NB4 (cell line): ENCODE data around the gene FAM120B.

Experiments
- MYC ChIP-seq: IDR thresholded peaks from 2 replicates; pipeline ENCODE4 v1.6.1; 2011; ENCODE audit warnings: low read depth, low read length
- POLR2A ChIP-seq: IDR thresholded peaks from 2 replicates; pipeline ENCODE4 v1.6.1; 2011; ENCODE audit warnings: mild to moderate bottlenecking; ENCODE audit not compliant: insufficient read length; ENCODE audit errors: extremely low read depth
- TF ChIP-seq, protein P1 (sequence below): IDR thresholded peaks from one replicate; pipeline ENCODE4 v1.5.1; 2012; ENCODE audit warnings: low read depth, low read length
- TF ChIP-seq, protein P2 (sequence below): IDR thresholded peaks from 2 replicates; pipeline ENCODE4 v1.6.1; 2011; ENCODE audit warnings: low read depth, low read length

DNA sequence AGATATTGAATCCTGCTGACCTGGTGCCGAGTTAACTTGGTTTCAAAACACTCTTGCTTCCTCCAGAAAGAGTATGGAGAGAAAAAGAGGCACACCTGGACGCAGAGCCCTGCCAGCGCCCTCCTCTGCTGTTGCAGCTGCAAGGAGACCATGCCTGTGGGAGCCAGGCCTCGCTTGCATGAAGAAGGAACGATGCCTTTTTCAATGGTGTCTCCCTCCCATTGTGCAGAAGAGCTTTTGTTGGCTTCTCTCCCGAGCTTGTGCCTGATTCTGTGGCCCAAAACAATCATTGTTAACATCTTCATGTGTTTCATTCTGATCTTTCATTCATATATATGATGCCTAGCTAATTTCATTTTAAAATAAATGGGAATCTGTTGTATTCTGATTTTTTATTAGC, 98.1 kb downstream of the FAM120B start:
- TF ChIP-seq POLR2A (no peak), MYC (no peak)
- TF ChIP-seq, protein P1, sequence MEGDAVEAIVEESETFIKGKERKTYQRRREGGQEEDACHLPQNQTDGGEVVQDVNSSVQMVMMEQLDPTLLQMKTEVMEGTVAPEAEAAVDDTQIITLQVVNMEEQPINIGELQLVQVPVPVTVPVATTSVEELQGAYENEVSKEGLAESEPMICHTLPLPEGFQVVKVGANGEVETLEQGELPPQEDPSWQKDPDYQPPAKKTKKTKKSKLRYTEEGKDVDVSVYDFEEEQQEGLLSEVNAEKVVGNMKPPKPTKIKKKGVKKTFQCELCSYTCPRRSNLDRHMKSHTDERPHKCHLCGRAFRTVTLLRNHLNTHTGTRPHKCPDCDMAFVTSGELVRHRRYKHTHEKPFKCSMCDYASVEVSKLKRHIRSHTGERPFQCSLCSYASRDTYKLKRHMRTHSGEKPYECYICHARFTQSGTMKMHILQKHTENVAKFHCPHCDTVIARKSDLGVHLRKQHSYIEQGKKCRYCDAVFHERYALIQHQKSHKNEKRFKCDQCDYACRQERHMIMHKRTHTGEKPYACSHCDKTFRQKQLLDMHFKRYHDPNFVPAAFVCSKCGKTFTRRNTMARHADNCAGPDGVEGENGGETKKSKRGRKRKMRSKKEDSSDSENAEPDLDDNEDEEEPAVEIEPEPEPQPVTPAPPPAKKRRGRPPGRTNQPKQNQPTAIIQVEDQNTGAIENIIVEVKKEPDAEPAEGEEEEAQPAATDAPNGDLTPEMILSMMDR: no peak
- TF ChIP-seq, protein P2, sequence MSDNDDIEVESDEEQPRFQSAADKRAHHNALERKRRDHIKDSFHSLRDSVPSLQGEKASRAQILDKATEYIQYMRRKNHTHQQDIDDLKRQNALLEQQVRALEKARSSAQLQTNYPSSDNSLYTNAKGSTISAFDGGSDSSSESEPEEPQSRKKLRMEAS: no peak
